ENCODE data around the gene TMEM132E.

- TF ChIP-seq, protein P1, sequence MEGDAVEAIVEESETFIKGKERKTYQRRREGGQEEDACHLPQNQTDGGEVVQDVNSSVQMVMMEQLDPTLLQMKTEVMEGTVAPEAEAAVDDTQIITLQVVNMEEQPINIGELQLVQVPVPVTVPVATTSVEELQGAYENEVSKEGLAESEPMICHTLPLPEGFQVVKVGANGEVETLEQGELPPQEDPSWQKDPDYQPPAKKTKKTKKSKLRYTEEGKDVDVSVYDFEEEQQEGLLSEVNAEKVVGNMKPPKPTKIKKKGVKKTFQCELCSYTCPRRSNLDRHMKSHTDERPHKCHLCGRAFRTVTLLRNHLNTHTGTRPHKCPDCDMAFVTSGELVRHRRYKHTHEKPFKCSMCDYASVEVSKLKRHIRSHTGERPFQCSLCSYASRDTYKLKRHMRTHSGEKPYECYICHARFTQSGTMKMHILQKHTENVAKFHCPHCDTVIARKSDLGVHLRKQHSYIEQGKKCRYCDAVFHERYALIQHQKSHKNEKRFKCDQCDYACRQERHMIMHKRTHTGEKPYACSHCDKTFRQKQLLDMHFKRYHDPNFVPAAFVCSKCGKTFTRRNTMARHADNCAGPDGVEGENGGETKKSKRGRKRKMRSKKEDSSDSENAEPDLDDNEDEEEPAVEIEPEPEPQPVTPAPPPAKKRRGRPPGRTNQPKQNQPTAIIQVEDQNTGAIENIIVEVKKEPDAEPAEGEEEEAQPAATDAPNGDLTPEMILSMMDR (IDR thresholded peaks at IDR 0.05) = no peak
- TF ChIP-seq POLR2A (IDR thresholded peaks at IDR 0.05) = no peak
- TF ChIP-seq POLR2AphosphoS5 (IDR thresholded peaks at IDR 0.05; ENCODE audit: insufficient read depth in 1 of 2, low read depth in 1 of 2) = no peak
Observed at GRCh38 chr17:34530918-34531317, 48.5 kb upstream of the TMEM132E start.

Data from vagina (tissue), 2 donors.